PC-3 (cell line): Measurements from ENCODE around the gene LIMS2. TPM values are rescaled to one million over a fixed set of nuclear protein-coding genes. Genes with fewer than 3 reads are reported as not detected.

Experiments
- ATAC-seq: fragments of 200-7000 bp; cut with Tn5 transposase; 2 replicates; pipeline ENCODE4 v1.9.1; 2020; ENCODE audit warnings: mild to moderate bottlenecking, moderate library complexity
- BruUV-seq: library from RNA; stranded (reverse); fragments of 400-500 nt; replicated peaks from 2 replicates; lab custom pipeline; 2021; lab: Mats Ljungman, UMichigan
- CTCF ChIA-PET: fragments of 300-600 bp; sonication (Branson Sonifier 250); formaldehyde crosslinking; loops from one replicate; lab custom pipeline; 2022; ENCODE audit warnings: antibody characterized with exemption; lab: Charles Lee
- POLR2A ChIA-PET: fragments of 300-600 bp; sonication (Branson Sonifier 250); formaldehyde crosslinking; loops from one replicate; lab custom pipeline; 2022; ENCODE audit warnings: antibody characterized with exemption; ENCODE audit not compliant: unreplicated experiment; lab: Charles Lee
- DNase-seq: peaks from one replicate; pipeline ENCODE4 v3.0.0-alpha.2; 2015
- H2AFZ ChIP-seq: fragments of 300-600 bp; sonication (generic); 2 replicates; pipeline ENCODE4 v1.6.0; 2016; ENCODE audit warnings: antibody characterized with exemption, low read length
- H3F3A ChIP-seq: fragments of 300-600 bp; sonication (generic); one replicate; pipeline ENCODE4 v1.6.0; 2017; ENCODE audit warnings: antibody characterized with exemption, low read length, control low read depth, mild to moderate bottlenecking; ENCODE audit not compliant: unreplicated experiment
- H3K27ac ChIP-seq: fragments of 300-600 bp; sonication (generic); 2 replicates; pipeline ENCODE4 v1.5.1; 2016; ENCODE audit warnings: mild to moderate bottlenecking, low read length
- H3K27me3 ChIP-seq: fragments of 300-600 bp; sonication (generic); 2 replicates; pipeline ENCODE4 v1.6.1; 2016; ENCODE audit warnings: low read length, mixed read lengths
- H3K36me3 ChIP-seq: fragments of 300-600 bp; sonication (generic); 2 replicates; pipeline ENCODE4 v1.6.1; 2016; ENCODE audit warnings: low read depth, mixed run types, low read length, mixed read lengths
- H3K4me1 ChIP-seq: fragments of 300-600 bp; sonication (generic); 2 replicates; pipeline ENCODE4 v1.5.1; 2016; ENCODE audit warnings: low read length; ENCODE audit not compliant: insufficient read depth
- H3K4me2 ChIP-seq: fragments of 300-600 bp; sonication (generic); 2 replicates; pipeline ENCODE4 v1.6.0; 2016; ENCODE audit warnings: low read length
- H3K4me3 ChIP-seq: fragments of 300-600 bp; sonication (generic); 2 replicates; pipeline ENCODE4 v1.5.1; 2016; ENCODE audit warnings: mild to moderate bottlenecking, low read length, mixed read lengths
- H3K79me2 ChIP-seq: fragments of 300-600 bp; sonication (generic); 2 replicates; pipeline ENCODE4 v1.6.1; 2017; ENCODE audit warnings: low read length, mixed read lengths
- H3K9ac ChIP-seq: fragments of 300-600 bp; sonication (generic); 2 replicates; pipeline ENCODE4 v1.6.0; 2016; ENCODE audit warnings: mild to moderate bottlenecking, low read length
- H3K9me2 ChIP-seq: fragments of 300-600 bp; sonication (generic); replicated peaks from 2 replicates; pipeline ENCODE4 v1.6.1; 2016; ENCODE audit warnings: mixed run types, low read length, mixed read lengths
- H3K9me3 ChIP-seq: fragments of 300-600 bp; sonication (generic); 2 replicates; pipeline ENCODE4 v1.6.1; 2016; ENCODE audit warnings: low read length, mixed read lengths
- H4K20me1 ChIP-seq: fragments of 300-600 bp; sonication (generic); 2 replicates; pipeline ENCODE4 v1.6.1; 2016; ENCODE audit warnings: low read length, mixed read lengths
- CTCF ChIP-seq: fragments of 300-600 bp; sonication (generic); conservative IDR thresholded peaks from 2 replicates; pipeline ENCODE4 v1.5.1; 2017; ENCODE audit warnings: antibody characterized with exemption, low read depth, mild to moderate bottlenecking, low read length
- EZH2 ChIP-seq: fragments of 300-600 bp; sonication (generic); IDR thresholded peaks from one replicate; pipeline ENCODE4 v1.6.1; 2017; ENCODE audit warnings: antibody characterized with exemption, mild to moderate bottlenecking, low read length; ENCODE audit not compliant: unreplicated experiment
- EZH2phosphoT487 ChIP-seq: fragments of 300-600 bp; sonication (generic); IDR thresholded peaks from 2 replicates; pipeline ENCODE4 v1.6.1; 2018; ENCODE audit warnings: mild to moderate bottlenecking, antibody characterized with exemption, low read length, borderline replicate concordance
- intact Hi-C: fragments of 100-400 bp; cut with micrococcal nuclease; formaldehyde crosslinking; loops from 2 replicates; pipeline ENCODE4 v1.9.0; 2023
- total RNA-seq: library from RNA; depleted of rRNA; stranded (reverse); fragments of >200 nt; gene quantifications from 2 replicates; pipeline ENCODE4 v1.2.3, GENCODE V29; 2014

LIMS2 gene
- total RNA-seq, 1 experiment from 2014 or later: 5.0 TPM

- ChIA-PET POLR2A (interaction anchor here (0.5 to 1.0 kb wide), 4 partner anchors 47 to 317 kb away, joined by 3 to 4 read pairs (median 3); no protein-coding TSS in a partner anchor), CTCF (interaction anchor here (0.6 to 1.7 kb wide), 9 partner anchors 41 to 466 kb away, joined by 3 to 19 read pairs (median 4); partner anchors contain the start of genes IWS1 and LIMS2)
- no peaks in the 10 kb centered on the region for H3K9me2 ChIP-seq
- intact Hi-C loops: loop anchor here (1.0 kb wide), 3 partner anchors 58 to 84 kb away; partner anchors contain the start of genes IWS1 and LIMS2
- no peaks in the 10 kb centered on the region for H3K27me3 ChIP-seq
- H3K9ac ChIP-seq: no peak overlapping the region
- H2AFZ ChIP-seq: peak overlapping the region; percentile 75
- ATAC-seq: peak; percentile 99
- no peak overlapping the region for H3K27ac ChIP-seq
- peaks cover 18% of the 10 kb centered on the region for H3K4me1 ChIP-seq
- TF ChIP-seq EZH2phosphoT487: no peak
- TF ChIP-seq CTCF: peak; percentile 98
- no peaks in the 10 kb centered on the region for H3K36me3 ChIP-seq
- peak; percentile 84 for DNase-seq
- H3F3A ChIP-seq: no peaks in the 10 kb centered on the region
- H4K20me1 ChIP-seq: no peaks in the 10 kb centered on the region
- no TSS peak for BruUV-seq
- H3K79me2 ChIP-seq: no peaks in the 10 kb centered on the region
- H3K4me3 ChIP-seq: no peak overlapping the region
- H3K4me2 ChIP-seq: no peak overlapping the region
- H3K9me3 ChIP-seq: no peaks in the 10 kb centered on the region
Observed at GRCh38 chr2:127591221-127591923, 84.0 kb downstream of the LIMS2 start.

GRCh38 chr2:127590386-127591190, 84.7 kb downstream of the LIMS2 start:
- no peak overlapping the region for H3K9ac ChIP-seq
- H3K27ac ChIP-seq: no peak overlapping the region
- no peaks in the 10 kb centered on the region for H3K9me2 ChIP-seq
- H3K4me1 ChIP-seq: peaks cover 18% of the 10 kb centered on the region
- H3K27me3 ChIP-seq: no peaks in the 10 kb centered on the region
- H3K36me3 ChIP-seq: no peaks in the 10 kb centered on the region
- no peaks in the 10 kb centered on the region for H3F3A ChIP-seq
- H3K9me3 ChIP-seq: no peaks in the 10 kb centered on the region
- H3K4me3 ChIP-seq: no peak overlapping the region
- BruUV-seq: no TSS peak
- TF ChIP-seq EZH2phosphoT487: no peak
- no peak for TF ChIP-seq EZH2
- TF ChIP-seq CTCF: no peak
- ChIA-PET POLR2A (interaction anchor here (0.5 to 1.0 kb wide), 4 partner anchors 48 to 318 kb away, joined by 3 to 4 read pairs (median 3); no protein-coding TSS in a partner anchor), CTCF (interaction anchor here (0.6 to 1.7 kb wide), 8 partner anchors 41 to 467 kb away, joined by 3 to 19 read pairs (median 5); partner anchors contain the start of genes IWS1 and LIMS2)
- no peak for ATAC-seq
- H3K4me2 ChIP-seq: no peak overlapping the region
- H2AFZ ChIP-seq: peak overlapping the region; percentile 75
- H4K20me1 ChIP-seq: no peaks in the 10 kb centered on the region
- no peaks in the 10 kb centered on the region for H3K79me2 ChIP-seq
- DNase-seq: no peak
- intact Hi-C loops: loop anchor here (1.0 kb wide), 3 partner anchors 59 to 85 kb away; partner anchors contain the start of genes IWS1 and LIMS2
